SIG-M5 treated with dmso at 0.1 percent for 504 hours (cell line): ENCODE results near the gene FARP2.

Experiments
- DNase-seq: peaks from one replicate; lab custom pipeline; 2025; ENCODE audit not compliant: unreplicated experiment; lab: John Stamatoyannopoulos, UW

The FARP2 gene

DNA sequence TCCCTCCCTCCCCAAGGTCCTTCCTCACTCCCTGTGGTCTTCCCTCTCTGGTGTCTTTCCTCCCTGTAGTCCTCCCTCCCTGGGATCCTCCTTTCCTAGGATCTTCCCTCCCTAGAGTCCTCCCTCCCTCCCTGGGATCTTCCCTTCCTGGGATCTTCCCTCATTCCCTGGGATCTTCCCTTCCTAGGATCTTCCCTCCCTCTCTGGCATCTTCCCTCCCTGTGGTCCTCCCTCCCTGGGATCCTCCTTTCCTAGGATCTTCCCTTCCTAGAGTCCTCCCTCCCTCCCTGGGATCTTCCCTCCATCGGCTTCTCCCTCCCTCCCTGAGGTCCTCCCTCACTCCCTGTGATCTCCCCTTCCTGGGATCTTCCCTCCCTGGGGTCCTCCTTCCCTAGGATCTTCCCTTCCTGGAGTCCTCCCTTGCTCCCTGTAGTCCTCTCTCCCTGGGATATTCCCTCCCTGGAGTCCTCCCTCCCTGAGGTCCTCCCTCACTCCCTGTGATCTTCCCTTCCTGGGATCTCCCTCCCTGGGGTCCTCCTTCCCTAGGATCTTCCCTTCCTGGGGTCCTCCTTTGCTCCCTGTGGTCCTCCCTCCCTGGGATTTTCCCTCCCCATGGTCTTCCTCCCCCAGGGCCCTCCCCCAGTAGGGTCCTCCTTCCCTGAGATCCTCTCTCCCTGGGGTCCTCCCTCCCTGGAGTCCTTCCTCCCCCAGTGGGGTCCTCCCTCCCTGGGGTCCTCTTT is 129.3 kb downstream of the FARP2 start:
- DNase-seq = no peak

DNA sequence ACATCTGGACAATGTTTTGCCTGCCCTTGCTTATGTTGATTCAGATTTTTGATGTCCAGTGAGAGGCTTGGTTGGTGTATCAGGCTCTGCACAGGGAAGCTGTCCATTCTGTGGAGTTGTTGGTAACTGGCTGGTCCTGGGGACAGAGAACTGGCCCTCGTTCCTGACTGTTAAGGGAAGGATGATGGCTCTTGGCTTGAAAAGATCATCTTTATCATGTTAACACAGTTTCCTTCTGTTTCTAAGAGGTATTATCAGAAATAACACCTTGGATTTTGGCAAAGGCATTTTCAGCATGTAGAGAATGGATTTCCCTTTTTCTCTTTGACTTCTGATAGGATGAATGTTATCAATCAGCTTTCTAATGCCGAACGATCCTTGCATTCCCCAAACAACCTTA is 133.0 kb downstream of the FARP2 start:
- DNase-seq = no peak

DNA sequence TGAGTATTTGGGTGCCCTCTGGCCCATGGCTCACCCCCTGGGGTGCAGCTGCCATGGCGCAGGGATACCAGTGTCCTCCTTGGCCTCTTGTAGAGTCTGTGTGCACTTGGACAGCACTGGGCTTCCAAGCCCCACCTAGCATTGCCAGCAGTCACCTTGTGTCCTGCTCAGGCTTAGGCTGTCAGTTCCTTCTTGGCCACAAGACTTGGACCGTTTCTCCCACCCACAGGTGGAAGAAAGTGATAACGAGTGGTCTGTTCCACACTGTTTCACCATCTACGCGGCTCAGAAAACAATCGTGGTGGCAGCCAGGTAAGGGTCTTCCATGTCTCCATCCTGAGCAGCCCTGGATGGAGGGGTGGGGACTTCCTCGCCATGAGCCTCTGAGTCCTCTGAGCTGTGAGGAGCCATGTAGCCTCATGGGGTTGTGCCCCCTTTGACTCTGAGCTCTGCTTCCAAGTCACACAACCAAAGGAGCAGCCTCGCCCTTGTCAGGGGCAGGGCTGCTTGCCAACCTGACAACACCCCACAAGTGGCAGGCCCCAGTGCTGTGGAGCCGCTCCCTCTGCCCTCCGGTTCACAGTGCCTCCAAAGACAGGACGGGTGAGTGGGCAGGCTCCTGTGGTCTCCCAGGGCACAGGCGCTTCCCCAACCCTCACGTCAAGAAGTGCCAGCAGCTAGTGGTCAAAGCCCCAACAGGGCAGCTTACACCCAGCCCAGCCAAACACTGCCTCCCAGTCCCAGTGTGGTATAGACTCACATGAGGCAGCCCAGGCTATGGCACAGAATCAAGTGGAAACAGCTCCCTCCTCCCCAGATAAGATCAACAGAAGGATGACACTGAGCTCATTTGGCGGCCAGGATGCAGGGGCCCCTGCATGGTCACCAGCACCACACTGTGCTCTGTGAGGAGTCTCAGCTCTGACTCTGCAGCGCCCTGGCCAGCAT is 133.9 kb downstream of the FARP2 start:
- no peak for DNase-seq

- DNase-seq = no peak
These were observed 134.9 kb downstream of the FARP2 start for GRCh38 chr2:241490825-241491506.

- no peak for DNase-seq
These were observed 135.6 kb downstream of the FARP2 start for GRCh38 chr2:241491549-241492173.

- DNase-seq = no peak
These were observed 136.1 kb downstream of the FARP2 start for GRCh38 chr2:241492174-241492565.

- no peak for DNase-seq
These were observed 137.0 kb downstream of the FARP2 start for GRCh38 chr2:241493092-241493491.

DNA sequence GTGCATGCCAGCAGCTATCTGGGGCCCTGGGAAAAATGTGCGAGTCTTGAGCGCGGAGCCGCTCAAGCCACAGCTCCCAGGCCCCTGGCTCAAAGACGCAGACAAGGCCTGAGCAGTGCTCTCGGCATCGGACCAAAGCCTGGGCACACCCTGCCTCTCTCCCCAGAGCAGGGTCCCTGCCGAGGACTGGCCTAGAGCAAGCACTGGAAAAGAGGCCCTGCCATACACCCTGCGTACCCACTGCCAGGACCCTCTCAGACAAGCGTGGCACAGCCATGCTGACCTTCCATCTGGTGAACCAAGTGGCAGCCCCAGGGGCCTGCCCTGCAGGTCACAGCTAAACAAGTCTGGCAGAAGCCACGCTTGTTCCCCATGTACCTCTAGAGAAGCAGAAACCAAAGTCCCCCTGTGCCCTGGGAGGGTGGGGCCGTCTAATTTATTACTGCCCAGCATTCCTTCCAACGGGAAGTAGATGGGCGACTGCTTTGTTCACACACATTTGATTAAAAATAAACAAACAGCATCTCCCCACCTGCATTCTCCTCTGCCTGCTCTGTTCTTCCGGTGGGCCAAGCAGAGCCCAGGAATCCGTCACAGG is 138.3 kb downstream of the FARP2 start:
- DNase-seq = no peak

GRCh38 chr2:241495172-241496002 is 139.3 kb downstream of the FARP2 start:
- DNase-seq = no peak

DNA sequence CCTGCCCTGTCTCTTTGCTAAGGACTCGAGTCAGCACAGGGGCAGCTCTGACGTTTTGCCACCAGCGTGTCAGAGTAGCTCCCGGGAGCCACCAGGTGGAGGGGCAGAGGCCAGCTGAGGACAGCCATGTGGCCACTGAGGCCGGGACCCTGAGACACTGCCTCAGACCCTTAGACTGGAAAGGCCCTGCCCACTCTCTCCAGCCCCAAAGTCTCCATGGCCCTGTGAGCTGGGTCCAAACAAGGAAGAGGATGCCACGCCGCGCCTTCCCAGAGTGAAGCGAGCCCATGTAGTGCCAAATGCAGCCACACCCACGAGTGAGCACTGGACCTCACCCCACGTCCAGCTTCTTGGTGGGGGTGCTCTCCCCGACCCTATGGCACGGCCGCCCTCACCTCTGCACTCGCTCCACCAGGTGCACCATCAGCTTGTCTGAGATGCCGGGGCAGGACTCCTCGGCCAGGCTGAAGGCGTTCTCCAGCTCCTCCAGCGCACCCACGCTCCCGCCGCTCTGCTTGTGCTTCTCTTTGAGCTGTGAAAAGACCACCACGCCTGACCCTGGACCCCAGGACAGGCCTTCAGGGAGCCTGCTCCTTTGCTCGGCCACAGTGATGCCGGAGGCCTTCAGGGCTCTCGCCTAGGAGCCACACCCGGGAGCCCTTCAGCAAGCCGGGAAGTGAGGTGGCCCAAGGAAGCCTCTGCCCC is 140.1 kb downstream of the FARP2 start:
- DNase-seq = no peak

GRCh38 chr2:241496904-241497877 is 141.1 kb downstream of the FARP2 start:
- DNase-seq = peak; percentile 21

DNA sequence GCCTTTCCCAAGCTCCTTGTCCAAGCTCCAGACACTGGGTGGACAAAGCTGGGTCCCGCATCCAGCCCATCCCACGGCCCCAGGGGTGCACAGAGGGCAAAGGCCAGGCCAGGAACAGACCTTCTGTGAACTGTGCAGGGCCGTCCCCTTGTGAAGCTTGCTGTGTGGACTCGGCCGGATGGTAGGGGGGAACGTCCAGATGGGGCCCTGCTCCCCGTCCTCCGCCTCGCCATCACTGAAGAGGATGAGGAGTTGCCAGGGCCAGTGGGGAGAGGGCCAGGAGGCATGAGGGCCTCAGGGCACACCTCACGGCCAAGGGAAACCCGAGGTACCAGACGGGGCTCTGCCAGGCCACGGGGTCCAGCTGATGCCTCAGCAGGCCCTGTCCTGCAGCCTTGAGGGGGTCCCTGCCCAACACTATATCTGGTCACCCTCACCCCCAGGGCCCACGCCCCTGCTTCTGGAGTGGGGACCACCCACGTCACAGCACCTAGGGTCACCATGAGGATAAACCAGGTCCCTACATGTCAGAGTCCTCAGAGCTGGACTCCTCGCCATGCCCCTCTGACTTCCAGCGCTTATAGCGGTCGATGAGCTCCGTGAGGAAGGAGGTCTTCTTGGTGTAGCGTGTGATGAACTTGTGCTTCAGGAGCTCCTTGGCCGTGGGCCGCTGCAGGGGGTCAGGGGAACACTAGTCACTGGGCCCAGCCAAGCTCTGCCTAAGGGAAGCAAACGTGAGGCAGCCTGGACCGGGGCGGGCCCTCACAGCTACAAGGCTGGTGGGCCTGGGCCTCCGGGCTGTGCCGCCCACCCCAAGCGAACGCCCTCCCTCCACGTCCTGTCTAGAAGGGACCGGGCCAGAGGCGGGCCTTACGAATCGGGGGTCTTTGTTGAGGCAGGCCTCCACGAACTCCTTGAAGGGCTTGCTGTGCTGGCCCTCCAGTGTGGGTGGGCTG is 142.3 kb downstream of the FARP2 start:
- no peak for DNase-seq

- no peak for DNase-seq
These were observed 143.3 kb downstream of the FARP2 start for GRCh38 chr2:241499146-241499965.

DNA sequence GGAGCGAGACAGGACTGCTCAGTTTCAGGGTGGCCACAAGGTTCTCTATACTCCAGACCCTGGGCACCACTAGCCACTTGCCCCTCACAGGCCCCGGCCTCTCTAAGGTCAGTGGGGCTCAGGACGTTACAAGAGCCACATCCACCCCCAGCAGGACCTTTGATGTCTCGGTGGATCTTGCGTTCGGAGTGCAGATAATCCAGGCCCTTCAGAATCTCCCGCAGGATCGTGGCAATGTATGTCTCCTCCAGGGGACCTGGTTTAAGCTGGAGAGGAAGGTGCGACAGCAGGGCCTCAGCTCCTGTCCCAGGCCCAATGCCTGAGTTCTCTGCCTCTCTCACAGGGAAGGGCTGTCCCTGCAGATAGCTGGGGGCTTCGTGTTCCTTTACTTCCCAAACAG is 143.9 kb downstream of the FARP2 start:
- no peak for DNase-seq

GRCh38 chr2:241500431-241500975 is 144.4 kb downstream of the FARP2 start:
- no peak for DNase-seq

DNA sequence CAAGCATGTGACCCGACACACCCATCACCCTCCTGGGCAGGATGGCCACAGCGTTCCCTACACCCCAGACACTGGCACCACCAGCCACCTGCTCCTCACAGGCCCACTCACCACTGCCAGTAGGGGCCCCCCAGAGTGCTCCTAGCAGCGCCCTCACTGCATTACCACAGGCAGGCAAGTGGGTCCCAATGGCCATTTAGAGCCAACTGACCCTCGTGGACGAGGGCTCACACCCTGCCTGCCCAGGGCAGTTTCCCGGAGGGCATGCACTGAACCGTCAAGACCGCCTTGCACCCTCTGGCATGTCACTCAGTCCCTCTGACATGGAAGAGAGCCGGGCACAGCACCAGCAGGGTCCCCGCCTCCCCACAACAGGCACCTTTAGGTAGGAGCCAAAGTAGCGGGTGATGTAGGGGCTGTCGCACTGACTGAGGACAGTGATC is 145.0 kb downstream of the FARP2 start:
- DNase-seq = no peak
